ENCODE data around the gene RPTOR.

RPTOR gene

GRCh38 chr17:80980397-80981061 lies 435.9 kb downstream of the RPTOR start:
- DNase-seq (ENCODE audit: low read depth) = no peak

- DNase-seq (ENCODE audit: low read depth) = no peak
Observed at GRCh38 chr17:80981062-80981902, 436.6 kb downstream of the RPTOR start.

- DNase-seq (ENCODE audit: low read depth) = no peak
Observed at GRCh38 chr17:80981929-80982425, 437.3 kb downstream of the RPTOR start.

- DNase-seq (ENCODE audit: low read depth) = no peak
Observed at GRCh38 chr17:80982426-80982974, 437.9 kb downstream of the RPTOR start.

- no peak for DNase-seq (ENCODE audit: low read depth)
Observed at GRCh38 chr17:80983545-80983944, 438.9 kb downstream of the RPTOR start.

GRCh38 chr17:80984749-80985148 lies 440.1 kb downstream of the RPTOR start:
- DNase-seq (ENCODE audit: low read depth) = peak; percentile 90

- DNase-seq (ENCODE audit: low read depth) = no peak
Observed at GRCh38 chr17:80986046-80986445, 441.4 kb downstream of the RPTOR start.

GRCh38 chr17:80986816-80987475 lies 442.3 kb downstream of the RPTOR start:
- no peak for DNase-seq (ENCODE audit: low read depth)

GRCh38 chr17:80987941-80988461 lies 443.4 kb downstream of the RPTOR start:
- DNase-seq (ENCODE audit: low read depth) = no peak

- no peak for DNase-seq (ENCODE audit: low read depth)
Observed at GRCh38 chr17:80989586-80989913, 444.9 kb downstream of the RPTOR start.

- no peak for DNase-seq (ENCODE audit: low read depth)
Observed at GRCh38 chr17:80990921-80991644, 446.4 kb downstream of the RPTOR start.

GRCh38 chr17:80991645-80992076 lies 447.0 kb downstream of the RPTOR start, which contains the start of gene CHMP6:
TSS of gene CHMP6 (plus strand) at chr17:80991841. CDS start at chr17:80991919, 78 bp downstream.
- DNase-seq (ENCODE audit: low read depth) = peak; percentile 48

GRCh38 chr17:80992077-80992947 lies 447.7 kb downstream of the RPTOR start:
- no peak for DNase-seq (ENCODE audit: low read depth)

- no peak for DNase-seq (ENCODE audit: low read depth)
Observed at GRCh38 chr17:80992948-80993624, 448.4 kb downstream of the RPTOR start.

- DNase-seq (ENCODE audit: low read depth) = no peak
Observed at GRCh38 chr17:80995131-80995530, 450.5 kb downstream of the RPTOR start.

- no peak for DNase-seq (ENCODE audit: low read depth)
Observed at GRCh38 chr17:80996422-80997305, 452.0 kb downstream of the RPTOR start.

- no peak for DNase-seq (ENCODE audit: low read depth)
Observed at GRCh38 chr17:80997424-80998117, 452.9 kb downstream of the RPTOR start.

- no peak for DNase-seq (ENCODE audit: low read depth)
Observed at GRCh38 chr17:80998118-80998747, 453.6 kb downstream of the RPTOR start.
